ENCODE measurements around the gene ELMOD1.

ELMOD1 gene

GRCh38 chr11:107678632-107678971, 87.7 kb downstream of the ELMOD1 start:
- H3K27me3 ChIP-seq (ENCODE audit: control insufficient read depth, insufficient read depth, low read length), result no peaks in the 10 kb centered on the region
- H3K9ac ChIP-seq (ENCODE audit: low read depth, low read length), result no peak overlapping the region
- no peaks in the 10 kb centered on the region for H3K9me3 ChIP-seq (ENCODE audit: control insufficient read depth, insufficient read depth, low read length)
- no peak overlapping the region for H3K4me3 ChIP-seq (ENCODE audit: low read depth, low read length)
- no peaks in the 10 kb centered on the region for H3K4me1 ChIP-seq (ENCODE audit: control insufficient read depth, insufficient read depth, low read length)
- no peaks in the 10 kb centered on the region for H3K36me3 ChIP-seq (ENCODE audit: control insufficient read depth, insufficient read depth, low read length)

GRCh38 chr11:107679255-107680024, 88.5 kb downstream of the ELMOD1 start:
- Histone ChIP-seq H3K36me3 (ENCODE audit: control insufficient read depth, insufficient read depth, low read length) (no peaks in the 10 kb centered on the region), H3K9me3 (ENCODE audit: control insufficient read depth, insufficient read depth, low read length) (no peaks in the 10 kb centered on the region), H3K27me3 (ENCODE audit: control insufficient read depth, insufficient read depth, low read length) (no peaks in the 10 kb centered on the region), H3K4me1 (ENCODE audit: control insufficient read depth, insufficient read depth, low read length) (no peaks in the 10 kb centered on the region), H3K9ac (ENCODE audit: low read depth, low read length) (no peak overlapping the region), H3K4me3 (ENCODE audit: low read depth, low read length) (no peak overlapping the region)

- Histone ChIP-seq H3K4me3 (ENCODE audit: low read depth, low read length) (no peak overlapping the region), H3K36me3 (ENCODE audit: control insufficient read depth, insufficient read depth, low read length) (no peaks in the 10 kb centered on the region), H3K27me3 (ENCODE audit: control insufficient read depth, insufficient read depth, low read length) (no peaks in the 10 kb centered on the region), H3K9me3 (ENCODE audit: control insufficient read depth, insufficient read depth, low read length) (no peaks in the 10 kb centered on the region), H3K9ac (ENCODE audit: low read depth, low read length) (no peak overlapping the region), H3K4me1 (ENCODE audit: control insufficient read depth, insufficient read depth, low read length) (no peaks in the 10 kb centered on the region)
Observed at GRCh38 chr11:107682171-107682570, 91.2 kb downstream of the ELMOD1 start.

- Histone ChIP-seq H3K9ac (ENCODE audit: low read depth, low read length) (no peak overlapping the region), H3K27me3 (ENCODE audit: control insufficient read depth, insufficient read depth, low read length) (no peaks in the 10 kb centered on the region), H3K4me1 (ENCODE audit: control insufficient read depth, insufficient read depth, low read length) (no peaks in the 10 kb centered on the region), H3K4me3 (ENCODE audit: low read depth, low read length) (no peak overlapping the region), H3K9me3 (ENCODE audit: control insufficient read depth, insufficient read depth, low read length) (no peaks in the 10 kb centered on the region), H3K36me3 (ENCODE audit: control insufficient read depth, insufficient read depth, low read length) (no peaks in the 10 kb centered on the region)
Observed at GRCh38 chr11:107682572-107682971, 91.6 kb downstream of the ELMOD1 start.

- H3K4me3 ChIP-seq (ENCODE audit: low read depth, low read length), result no peak overlapping the region
- no peaks in the 10 kb centered on the region for H3K27me3 ChIP-seq (ENCODE audit: control insufficient read depth, insufficient read depth, low read length)
- H3K4me1 ChIP-seq (ENCODE audit: control insufficient read depth, insufficient read depth, low read length), result no peaks in the 10 kb centered on the region
- H3K9me3 ChIP-seq (ENCODE audit: control insufficient read depth, insufficient read depth, low read length), result no peaks in the 10 kb centered on the region
- no peaks in the 10 kb centered on the region for H3K36me3 ChIP-seq (ENCODE audit: control insufficient read depth, insufficient read depth, low read length)
- no peak overlapping the region for H3K9ac ChIP-seq (ENCODE audit: low read depth, low read length)
Observed at GRCh38 chr11:107683061-107683460, 92.1 kb downstream of the ELMOD1 start.

- Histone ChIP-seq H3K9ac (ENCODE audit: low read depth, low read length) (no peak overlapping the region), H3K9me3 (ENCODE audit: control insufficient read depth, insufficient read depth, low read length) (no peaks in the 10 kb centered on the region), H3K4me1 (ENCODE audit: control insufficient read depth, insufficient read depth, low read length) (no peaks in the 10 kb centered on the region), H3K27me3 (ENCODE audit: control insufficient read depth, insufficient read depth, low read length) (no peaks in the 10 kb centered on the region), H3K4me3 (ENCODE audit: low read depth, low read length) (no peak overlapping the region), H3K36me3 (ENCODE audit: control insufficient read depth, insufficient read depth, low read length) (no peaks in the 10 kb centered on the region)
Observed at GRCh38 chr11:107683807-107684206, 92.9 kb downstream of the ELMOD1 start.

- Histone ChIP-seq H3K36me3 (ENCODE audit: control insufficient read depth, insufficient read depth, low read length) (no peaks in the 10 kb centered on the region), H3K4me3 (ENCODE audit: low read depth, low read length) (no peak overlapping the region), H3K4me1 (ENCODE audit: control insufficient read depth, insufficient read depth, low read length) (no peaks in the 10 kb centered on the region), H3K27me3 (ENCODE audit: control insufficient read depth, insufficient read depth, low read length) (no peaks in the 10 kb centered on the region), H3K9me3 (ENCODE audit: control insufficient read depth, insufficient read depth, low read length) (no peaks in the 10 kb centered on the region), H3K9ac (ENCODE audit: low read depth, low read length) (no peak overlapping the region)
Observed at GRCh38 chr11:107688322-107688918, 97.5 kb downstream of the ELMOD1 start.

- Histone ChIP-seq H3K36me3 (ENCODE audit: control insufficient read depth, insufficient read depth, low read length) (no peaks in the 10 kb centered on the region), H3K9ac (ENCODE audit: low read depth, low read length) (no peak overlapping the region), H3K27me3 (ENCODE audit: control insufficient read depth, insufficient read depth, low read length) (no peaks in the 10 kb centered on the region), H3K9me3 (ENCODE audit: control insufficient read depth, insufficient read depth, low read length) (no peaks in the 10 kb centered on the region), H3K4me3 (ENCODE audit: low read depth, low read length) (no peak overlapping the region), H3K4me1 (ENCODE audit: control insufficient read depth, insufficient read depth, low read length) (no peaks in the 10 kb centered on the region)
Observed at GRCh38 chr11:107689317-107690202, 98.6 kb downstream of the ELMOD1 start.

- no peaks in the 10 kb centered on the region for H3K36me3 ChIP-seq (ENCODE audit: control insufficient read depth, insufficient read depth, low read length)
- no peak overlapping the region for H3K9ac ChIP-seq (ENCODE audit: low read depth, low read length)
- H3K9me3 ChIP-seq (ENCODE audit: control insufficient read depth, insufficient read depth, low read length), result no peaks in the 10 kb centered on the region
- H3K4me3 ChIP-seq (ENCODE audit: low read depth, low read length), result no peak overlapping the region
- H3K27me3 ChIP-seq (ENCODE audit: control insufficient read depth, insufficient read depth, low read length), result no peaks in the 10 kb centered on the region
- H3K4me1 ChIP-seq (ENCODE audit: control insufficient read depth, insufficient read depth, low read length), result no peaks in the 10 kb centered on the region
Observed at GRCh38 chr11:107691000-107691750, 100.2 kb downstream of the ELMOD1 start.

- no peaks in the 10 kb centered on the region for H3K36me3 ChIP-seq (ENCODE audit: control insufficient read depth, insufficient read depth, low read length)
- no peaks in the 10 kb centered on the region for H3K9me3 ChIP-seq (ENCODE audit: control insufficient read depth, insufficient read depth, low read length)
- no peak overlapping the region for H3K4me3 ChIP-seq (ENCODE audit: low read depth, low read length)
- no peaks in the 10 kb centered on the region for H3K27me3 ChIP-seq (ENCODE audit: control insufficient read depth, insufficient read depth, low read length)
- no peaks in the 10 kb centered on the region for H3K4me1 ChIP-seq (ENCODE audit: control insufficient read depth, insufficient read depth, low read length)
- no peak overlapping the region for H3K9ac ChIP-seq (ENCODE audit: low read depth, low read length)
Observed at GRCh38 chr11:107695446-107695845, 104.5 kb downstream of the ELMOD1 start.

- Histone ChIP-seq H3K9me3 (ENCODE audit: control insufficient read depth, insufficient read depth, low read length) (no peaks in the 10 kb centered on the region), H3K27me3 (ENCODE audit: control insufficient read depth, insufficient read depth, low read length) (no peaks in the 10 kb centered on the region), H3K9ac (ENCODE audit: low read depth, low read length) (no peak overlapping the region), H3K4me1 (ENCODE audit: control insufficient read depth, insufficient read depth, low read length) (no peaks in the 10 kb centered on the region), H3K4me3 (ENCODE audit: low read depth, low read length) (no peak overlapping the region), H3K36me3 (ENCODE audit: control insufficient read depth, insufficient read depth, low read length) (no peaks in the 10 kb centered on the region)
Observed at GRCh38 chr11:107696140-107696539, 105.2 kb downstream of the ELMOD1 start.

Measured in iPS-15b (cell line).